SU-DHL-6 (cell line): ENCODE data around the gene RBMS1.

Experiments used
- CTCF ChIP-seq: fragments of 200-600 bp; sonication (generic); IDR thresholded peaks from one replicate; pipeline ENCODE4 v1.5.1; 2017; ENCODE audit warnings: antibody characterized with exemption, mild to moderate bottlenecking, low read length, moderate library complexity; ENCODE audit not compliant: insufficient read depth, poor library complexity, severe bottlenecking
- EZH2phosphoT487 ChIP-seq: fragments of 200-600 bp; sonication (generic), shearing (Covaris generic); conservative IDR thresholded peaks from 2 replicates; pipeline ENCODE4 v1.6.1; 2018; ENCODE audit warnings: mild to moderate bottlenecking, antibody characterized with exemption, low read length, moderate library complexity, mixed read lengths

DNA sequence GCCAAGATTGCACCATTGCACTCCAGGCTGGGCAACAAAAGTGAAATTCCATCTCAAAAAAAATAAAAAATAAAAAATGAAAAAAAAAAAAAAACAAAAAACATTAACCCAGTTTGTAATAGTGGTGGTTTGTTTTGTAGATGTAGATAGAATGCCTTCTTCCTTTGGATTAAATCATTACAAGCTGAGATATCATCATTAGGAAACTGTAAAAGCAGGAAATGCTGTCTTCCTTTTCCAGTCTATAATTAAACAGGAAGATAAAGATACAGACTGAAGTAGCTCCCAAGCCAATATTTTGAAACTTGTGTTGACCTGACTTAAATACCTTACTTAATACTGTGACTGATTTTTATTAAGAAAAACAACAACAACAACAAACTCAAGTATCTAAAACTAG lies 43.1 kb downstream of the RBMS1 start:
- TF ChIP-seq CTCF (no peak), EZH2phosphoT487 (no peak)
